Kidney (tissue), 14 donors: ENCODE results near the gene PORCN. TPM values are rescaled to one million over a fixed set of nuclear protein-coding genes. Genes with fewer than 3 reads are reported as not detected.

Source experiments
- DNase-seq, 5 donors: peaks; one replicate each; pipeline ENCODE4 v3.0.0-alpha.2; 2013 to 2020
- FAIRE-seq: peaks from 2 replicates; lab custom pipeline; 2012; peaks lifted over from hg19 to GRCh38; lab: Jason Lieb, UNC
- H3K27ac ChIP-seq, 2 donors: one replicate each; pipeline ENCODE4 v1.7.0; 2013; ENCODE audit warnings: low read depth in 2 of 2, low read length in 2 of 2, inconsistent platforms in 1 of 2
- H3K27me3 ChIP-seq: one replicate; pipeline ENCODE4 v1.7.1; 2013; ENCODE audit warnings: low read length, inconsistent platforms; ENCODE audit not compliant: control insufficient read depth, insufficient read depth
- H3K36me3 ChIP-seq, 3 donors: one replicate each; pipeline versions ENCODE4 v1.7.0 to v1.7.1; 2013; ENCODE audit warnings: low read length in 3 of 3, control low read depth in 1 of 3, inconsistent platforms in 1 of 3; ENCODE audit not compliant: insufficient read depth in 3 of 3, control insufficient read depth in 2 of 3
- H3K4me1 ChIP-seq, 3 donors: one replicate each; pipeline versions ENCODE4 v1.7.0 to v1.7.1; 2013; ENCODE audit warnings: low read length in 3 of 3, inconsistent platforms in 1 of 3, low read depth in 1 of 3; ENCODE audit not compliant: control insufficient read depth in 2 of 3, insufficient read depth in 2 of 3
- H3K4me3 ChIP-seq, 3 donors: one replicate each; pipeline versions ENCODE4 v1.7.0 to v1.8.1; 2013; ENCODE audit warnings: low read length in 3 of 3, control low read depth in 1 of 3, inconsistent platforms in 1 of 3
- H3K9ac ChIP-seq, 3 donors: one replicate each; pipeline versions ENCODE4 v1.7.0 to v1.7.1; 2013; ENCODE audit warnings: low read length in 3 of 3, control low read depth in 1 of 3, inconsistent platforms in 1 of 3
- H3K9me3 ChIP-seq, 3 donors: one replicate each; pipeline versions ENCODE4 v1.7.0 to v1.7.1; 2013; ENCODE audit warnings: low read length in 3 of 3, control low read depth in 1 of 3, inconsistent platforms in 1 of 3; ENCODE audit not compliant: control insufficient read depth in 2 of 3, insufficient read depth in 1 of 3
- CTCF ChIP-seq: IDR thresholded peaks from 3 replicates; pipeline ENCODE4 v1.5.1; 2012; ENCODE audit warnings: mild to moderate bottlenecking, moderate library complexity, borderline replicate concordance; ENCODE audit not compliant: insufficient read depth; ENCODE audit errors: extremely low read depth
- intact Hi-C: fragments of 100-400 bp; cut with DNase I; formaldehyde crosslinking; loops from one replicate; pipeline ENCODE4 v1.11.1; 2022
- polyA plus RNA-seq: library from polyadenylated mRNA; stranded (reverse); fragments of 350-450 nt; fragmentation: Illumina TruSeq; extraction: RNeasy Lipid Tissue Mini Kit (QIAGEN cat#74804); gene quantifications from one replicate; pipeline ENCODE4 v1.2.3, GENCODE V29; 2014; ENCODE audit warnings: low read depth, low replicate concordance; ENCODE audit not compliant: insufficient read depth
- total RNA-seq: library from RNA; stranded (reverse); fragmentation: NEBNext Ultra II Directional; extraction: Animal tissue kit (Norgen Biotek cat#: 25700); gene quantifications from one replicate; pipeline ENCODE4 v1.2.1, GENCODE V29; 2021
- donor health status: control.
- donor health status: control.
- donor health status: control.
- donor health status: control.
- donor health status: control.
- donor health status: DM: yes; HTN: yes; CAD: no.
- donor health status: Normal renal cell carcinoma (clear cell type).

PORCN gene
- total and polyA plus RNA-seq, 2 donors from 2014 or later = 8.9 to 11.7 TPM

- Histone ChIP-seq H3K27me3 (no peaks in the 10 kb centered on the region), H3K36me3 (no peaks in the 10 kb centered on the region), H3K27ac (no peak overlapping the region), H3K9ac (no peak overlapping the region), H3K9me3 (peaks cover 0 to 2% (median 0%) of the 10 kb centered on the region in 3 donors), H3K4me3 (no peak overlapping the region), H3K4me1 (no peaks in the 10 kb centered on the region)
- TF ChIP-seq CTCF = no peak
- FAIRE-seq = no peak
- peak in 2 of 5 donors; percentile 48 to 55 for DNase-seq
- intact Hi-C loops = no loop called here
Measured at GRCh38 chrX:48467281-48467761, 41.5 kb upstream of the PORCN start.

GRCh38 chrX:48468247-48468671 lies 40.5 kb upstream of the PORCN start:
- TF ChIP-seq CTCF = no peak
- FAIRE-seq = no peak
- Histone ChIP-seq H3K9ac (no peak overlapping the region), H3K4me3 (peak overlapping the region in 1 of 3 donors; percentile 17), H3K27me3 (no peaks in the 10 kb centered on the region), H3K36me3 (no peaks in the 10 kb centered on the region), H3K9me3 (peaks cover 0 to 2% (median 0%) of the 10 kb centered on the region in 3 donors), H3K27ac (no peak overlapping the region), H3K4me1 (no peaks in the 10 kb centered on the region)
- intact Hi-C loops = no loop called here
- peak in 2 of 5 donors; percentile 9 to 69 for DNase-seq

GRCh38 chrX:48468693-48469691 lies 39.8 kb upstream of the PORCN start:
- Histone ChIP-seq H3K27ac (no peak overlapping the region), H3K9ac (no peak overlapping the region), H3K4me1 (no peaks in the 10 kb centered on the region), H3K36me3 (no peaks in the 10 kb centered on the region), H3K27me3 (no peaks in the 10 kb centered on the region), H3K9me3 (peaks cover 0 to 2% (median 0%) of the 10 kb centered on the region in 3 donors), H3K4me3 (peak overlapping the region in 1 of 3 donors; percentile 17)
- DNase-seq (peak in 3 of 5 donors; percentile 16 to 44 (median 23)), FAIRE-seq (no peak)
- no peak for TF ChIP-seq CTCF
- intact Hi-C loops = no loop called here
